DND-41 (cell line): Measurements from ENCODE around the gene WLS.

Experiments
- CTCF ChIP-seq: IDR thresholded peaks from 2 replicates; pipeline ENCODE4 v1.5.1; 2012; ENCODE audit warnings: borderline replicate concordance, low read length, moderate library complexity, mild to moderate bottlenecking; ENCODE audit not compliant: poor library complexity, severe bottlenecking; ENCODE audit errors: extremely low read depth
- EZH2 ChIP-seq: IDR thresholded peaks from 3 replicates; pipeline ENCODE4 v1.6.1; 2012; ENCODE audit warnings: borderline replicate concordance, low read depth, mild to moderate bottlenecking, moderate library complexity, low read length, inconsistent platforms; ENCODE audit not compliant: severe bottlenecking

- TF ChIP-seq CTCF (no peak), EZH2 (no peak)
These were observed 11.9 kb downstream of the WLS start for GRCh38 chr1:68220420-68220819.
